ENCODE results near the gene CAPN5.

CAPN5 gene

GRCh38 chr11:77121876-77122575, 55.3 kb downstream of the CAPN5 start:
- DNase-seq = no peak

DNA sequence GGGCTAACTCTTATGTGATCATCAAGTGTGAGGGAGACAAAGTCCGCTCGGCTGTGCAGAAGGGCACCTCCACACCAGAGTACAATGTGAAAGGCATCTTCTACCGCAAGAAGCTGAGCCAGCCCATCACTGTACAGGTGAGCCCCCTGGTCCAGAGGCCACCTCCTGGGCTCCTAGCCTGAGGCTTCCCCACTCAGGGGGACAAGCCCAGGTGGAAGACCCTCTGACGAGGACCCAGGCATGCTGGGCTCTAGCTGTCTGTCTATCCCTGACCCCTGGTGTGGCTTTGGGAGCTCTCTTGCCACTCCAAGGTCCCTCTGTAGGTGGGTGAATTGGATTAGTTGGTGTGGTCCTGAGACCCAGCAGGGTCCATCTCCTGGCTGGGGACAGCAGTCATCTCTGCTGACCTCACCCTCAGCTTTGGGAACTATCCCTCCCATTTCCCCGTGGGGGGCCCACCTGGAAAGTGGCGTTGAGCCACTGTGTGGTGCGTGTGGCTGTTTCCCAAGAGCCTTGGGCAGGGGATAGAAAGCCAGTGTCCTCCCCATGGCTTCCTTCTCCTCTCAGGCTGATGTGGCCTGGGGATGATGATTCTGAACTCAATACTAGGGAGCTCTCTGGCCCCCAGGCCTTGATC, 55.9 kb downstream of the CAPN5 start:
- DNase-seq = no peak

DNA sequence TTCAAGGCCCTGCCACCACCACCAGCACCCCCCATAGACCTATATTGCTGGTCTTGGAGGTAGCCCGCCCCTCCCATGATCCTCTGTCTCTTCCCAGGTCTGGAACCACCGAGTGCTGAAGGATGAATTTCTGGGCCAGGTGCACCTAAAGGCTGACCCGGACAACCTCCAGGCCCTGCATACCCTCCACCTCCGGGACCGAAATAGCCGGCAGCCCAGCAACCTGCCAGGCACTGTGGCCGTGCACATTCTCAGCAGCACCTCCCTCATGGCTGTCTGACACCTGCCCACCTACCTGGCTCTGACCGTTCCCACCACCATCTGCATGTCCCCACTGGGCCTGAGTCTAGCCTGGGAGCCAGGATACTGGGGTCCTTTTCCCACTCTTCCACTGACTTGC, 56.8 kb downstream of the CAPN5 start:
- no peak for DNase-seq

DNA sequence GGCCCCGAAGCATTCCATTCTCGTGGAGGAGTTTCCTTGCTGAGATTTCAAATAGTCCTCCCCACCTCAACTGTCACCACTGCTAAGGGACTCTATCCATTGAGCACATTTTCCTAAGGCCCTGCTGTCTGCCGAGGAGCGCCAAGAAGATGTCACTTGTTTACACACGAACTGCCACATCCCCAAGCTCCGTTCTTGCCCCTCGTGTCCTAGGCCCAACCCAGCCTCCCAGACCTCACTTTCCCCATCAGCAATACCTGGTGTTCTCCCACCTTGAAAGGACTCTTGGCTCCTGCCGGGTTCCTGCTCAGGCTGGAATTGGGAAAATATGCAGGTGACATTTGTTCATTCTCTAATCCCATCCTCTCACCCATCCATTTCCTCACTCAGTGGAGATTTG, 57.3 kb downstream of the CAPN5 start:
- DNase-seq = no peak

GRCh38 chr11:77124488-77124887, 57.7 kb downstream of the CAPN5 start:
- DNase-seq = no peak

DNA sequence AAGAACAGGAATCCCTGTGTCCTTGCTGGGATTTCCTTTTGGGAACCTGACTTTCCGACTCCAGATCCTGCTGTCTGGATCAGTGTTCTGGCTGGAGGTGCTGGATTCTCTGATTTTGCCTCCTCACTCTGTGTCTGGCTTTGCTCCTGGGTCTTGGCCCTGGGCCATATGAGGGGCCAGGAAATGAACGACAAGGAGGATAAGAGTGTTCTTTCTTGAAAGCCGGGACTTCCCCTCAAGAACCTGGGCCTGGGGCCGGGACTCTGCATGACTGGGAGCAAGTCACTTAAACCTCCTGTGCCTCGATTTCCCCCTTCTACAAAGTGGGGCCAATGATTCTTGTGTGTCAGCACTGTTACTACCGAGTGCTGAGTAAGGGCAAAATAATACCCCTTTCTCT, 58.4 kb downstream of the CAPN5 start:
- no peak for DNase-seq

DNA sequence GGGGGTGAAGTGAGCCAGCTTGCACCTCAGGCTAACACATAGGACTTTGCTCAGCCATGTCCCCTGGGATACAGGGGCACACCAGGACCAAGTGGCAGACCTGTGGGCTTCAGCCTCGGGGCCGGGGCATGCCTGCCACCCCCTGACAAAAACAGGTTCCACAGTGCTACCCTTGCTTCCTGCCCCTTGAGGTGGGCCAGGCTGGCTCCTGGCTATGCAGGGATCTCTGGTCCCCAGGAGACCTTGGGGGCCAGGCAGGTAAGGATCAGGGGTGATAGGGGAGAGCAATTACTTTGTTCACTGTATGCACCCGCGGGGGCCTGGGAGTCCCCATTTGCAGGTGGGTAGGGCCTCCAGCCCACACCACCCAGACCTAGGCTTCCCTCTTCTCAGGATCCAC, 58.9 kb downstream of the CAPN5 start:
- DNase-seq = no peak

- no peak for DNase-seq
These were observed 59.5 kb downstream of the CAPN5 start for GRCh38 chr11:77126156-77126775.

- no peak for DNase-seq
These were observed 60.1 kb downstream of the CAPN5 start for GRCh38 chr11:77126861-77127234.

- no peak for DNase-seq
These were observed 60.6 kb downstream of the CAPN5 start for GRCh38 chr11:77127235-77127911.

DNA sequence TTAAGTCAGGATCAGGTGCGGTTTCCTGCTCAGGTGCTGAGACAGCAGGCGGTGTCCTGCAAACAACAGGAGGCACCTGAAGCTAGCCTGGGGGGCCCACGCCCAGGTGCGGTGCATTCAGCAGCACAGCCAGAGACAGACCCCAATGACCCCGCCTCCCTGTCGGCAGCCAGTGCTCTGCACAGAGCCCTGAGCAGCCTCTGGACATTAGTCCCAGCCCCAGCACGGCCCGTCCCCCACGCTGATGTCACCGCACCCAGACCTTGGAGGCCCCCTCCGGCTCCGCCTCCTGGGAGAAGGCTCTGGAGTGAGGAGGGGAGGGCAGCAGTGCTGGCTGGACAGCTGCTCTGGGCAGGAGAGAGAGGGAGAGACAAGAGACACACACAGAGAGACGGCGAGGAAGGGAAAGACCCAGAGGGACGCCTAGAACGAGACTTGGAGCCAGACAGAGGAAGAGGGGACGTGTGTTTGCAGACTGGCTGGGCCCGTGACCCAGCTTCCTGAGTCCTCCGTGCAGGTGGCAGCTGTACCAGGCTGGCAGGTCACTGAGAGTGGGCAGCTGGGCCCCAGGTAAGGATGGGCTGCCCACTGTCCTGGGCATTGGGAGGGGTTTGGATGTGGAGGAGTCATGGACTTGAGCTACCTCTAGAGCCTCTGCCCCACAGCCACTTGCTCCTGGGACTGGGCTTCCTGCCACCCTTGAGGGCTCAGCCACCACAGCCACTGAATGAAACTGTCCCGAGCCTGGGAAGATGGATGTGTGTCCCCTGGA, 61.3 kb downstream of the CAPN5 start, which contains the start of gene MYO7A:
Gene MYO7A (plus strand): TSS at position 327 of the 772 bp plus-strand sequence. CDS start 2,389 bp downstream, outside the sequence.
- DNase-seq = no peak

DNA sequence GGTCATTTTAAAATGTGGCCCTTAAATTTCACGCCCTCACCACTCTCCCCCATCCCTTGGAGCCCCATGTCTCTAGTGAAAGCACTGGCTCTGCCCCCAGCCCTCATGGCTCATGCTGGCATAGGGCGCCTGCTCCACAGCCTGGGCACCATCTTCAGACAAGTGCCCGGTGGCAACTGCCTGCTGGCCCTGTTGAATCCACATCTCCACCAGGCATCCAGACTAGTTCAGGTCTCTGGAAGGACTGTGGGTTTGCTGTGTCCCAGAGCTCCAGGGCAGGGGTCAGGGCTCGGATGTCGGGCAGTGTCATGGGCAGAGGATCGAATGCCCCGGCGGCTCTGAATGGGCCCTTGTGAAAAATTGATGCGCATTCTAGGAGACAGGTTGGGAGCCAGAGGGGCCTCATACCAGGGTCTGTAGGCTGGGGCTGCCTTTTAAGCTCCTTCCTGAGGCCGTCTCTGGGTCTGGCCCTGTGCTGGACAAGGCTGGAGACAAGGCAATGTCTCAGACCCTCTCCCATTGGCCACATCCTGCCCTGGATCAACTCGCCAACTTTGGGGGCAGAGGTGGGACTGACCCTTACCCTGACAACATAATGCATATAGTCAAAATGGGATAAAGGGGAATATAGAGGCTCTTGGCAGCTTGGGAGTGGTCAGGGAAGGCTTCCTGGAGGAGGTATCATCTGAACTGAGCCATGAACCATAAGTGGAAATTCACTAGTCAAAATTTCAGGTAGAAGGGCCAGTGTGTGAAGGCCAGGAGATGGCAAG, 62.5 kb downstream of the CAPN5 start:
- no peak for DNase-seq

DNA sequence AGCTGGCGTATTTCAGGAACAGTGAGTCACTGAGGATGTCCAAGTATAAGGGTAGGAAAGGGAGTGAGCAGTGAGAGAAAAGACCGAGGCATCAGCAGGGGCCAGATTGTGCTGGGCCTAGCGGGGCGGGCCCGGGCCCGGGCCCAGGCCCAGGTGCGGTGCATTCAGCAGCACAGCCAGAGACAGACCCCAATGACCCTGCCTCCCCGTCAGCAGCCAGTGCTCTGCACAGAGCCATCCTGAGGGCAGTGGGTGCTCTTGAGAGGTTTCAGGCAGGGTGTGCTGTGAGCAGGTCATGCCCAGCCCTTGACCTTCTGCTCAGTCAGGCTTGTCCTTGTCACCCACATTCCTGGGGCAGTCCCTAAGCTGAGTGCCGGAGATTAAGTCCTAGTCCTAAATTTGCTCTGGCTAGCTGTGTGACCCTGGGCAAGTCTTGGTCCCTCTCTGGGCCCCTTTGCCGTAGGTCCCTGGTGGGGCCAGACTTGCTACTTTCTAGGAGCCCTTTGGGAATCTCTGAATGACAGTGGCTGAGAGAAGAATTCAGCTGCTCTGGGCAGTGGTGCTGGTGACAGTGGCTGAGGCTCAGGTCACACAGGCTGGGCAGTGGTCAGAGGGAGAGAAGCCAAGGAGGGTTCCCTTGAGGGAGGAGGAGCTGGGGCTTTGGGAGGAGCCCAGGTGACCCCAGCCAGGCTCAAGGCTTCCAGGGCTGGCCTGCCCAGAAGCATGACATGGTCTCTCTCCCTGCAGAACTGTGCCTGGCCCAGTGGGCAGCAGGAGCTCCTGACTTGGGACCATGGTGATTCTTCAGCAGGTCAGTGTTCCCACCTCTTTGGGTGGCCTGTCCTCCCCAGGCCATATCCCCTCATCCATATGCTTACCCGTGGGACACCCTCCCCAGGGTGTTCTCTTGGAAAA, 63.3 kb downstream of the CAPN5 start:
- DNase-seq = no peak

DNA sequence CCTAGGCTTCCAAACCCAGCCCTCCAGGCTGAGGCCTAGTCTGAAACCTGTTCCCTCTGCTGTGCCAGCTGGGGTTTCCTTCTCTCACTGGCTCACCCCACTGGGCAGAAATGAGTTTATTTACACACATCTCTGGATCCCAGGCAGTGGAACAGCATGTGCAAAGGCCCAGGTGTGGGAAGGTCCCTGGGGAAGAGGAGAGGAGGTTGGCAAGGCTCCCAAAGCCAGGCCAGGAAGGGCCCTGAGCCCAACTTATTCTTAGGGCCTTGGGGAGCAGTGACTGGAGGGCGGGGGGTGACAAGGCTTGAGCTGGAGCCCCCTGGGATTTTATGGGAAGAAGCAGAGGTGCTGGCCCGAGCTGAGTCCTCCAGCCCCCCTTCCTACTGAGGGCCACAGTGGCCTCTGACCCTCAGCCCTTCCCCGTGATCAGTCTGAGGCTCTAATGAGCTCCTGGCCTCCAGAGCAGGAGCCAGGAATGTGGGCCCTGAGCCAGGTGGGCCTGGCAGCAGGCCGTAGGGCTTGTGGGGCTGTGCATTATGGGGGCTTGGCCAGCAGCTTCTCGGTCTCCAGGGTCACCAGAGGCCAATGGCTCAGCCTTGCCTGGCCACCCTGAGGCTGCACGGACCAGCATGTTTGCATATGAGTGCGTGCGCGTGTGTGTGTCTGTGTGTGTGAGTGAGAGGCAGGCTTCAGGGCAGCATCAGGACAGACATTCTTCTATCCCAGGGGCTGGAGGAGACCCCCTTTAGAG, 64.2 kb downstream of the CAPN5 start:
- peak; percentile 33 for DNase-seq

- DNase-seq = no peak
These were observed 64.8 kb downstream of the CAPN5 start for GRCh38 chr11:77131560-77131959.

DNA sequence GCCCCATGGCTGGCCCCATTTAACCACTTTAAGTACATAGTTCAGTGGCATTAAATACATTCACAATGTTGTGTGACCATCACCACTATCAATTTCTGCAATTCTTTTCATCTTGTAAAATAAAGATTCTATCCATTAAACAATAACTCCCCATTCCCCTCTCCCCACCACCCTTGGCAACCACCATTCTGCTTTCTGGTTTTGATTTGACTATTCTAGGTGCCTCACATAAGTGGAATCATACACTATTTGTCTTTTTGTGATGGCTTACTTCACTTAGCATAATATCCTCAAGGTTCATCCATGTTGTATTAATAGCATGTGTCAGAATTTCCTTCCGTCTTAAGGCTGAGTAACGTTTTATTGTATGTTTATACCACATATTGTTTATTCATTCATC, 68.3 kb downstream of the CAPN5 start:
- no peak for DNase-seq

DNA sequence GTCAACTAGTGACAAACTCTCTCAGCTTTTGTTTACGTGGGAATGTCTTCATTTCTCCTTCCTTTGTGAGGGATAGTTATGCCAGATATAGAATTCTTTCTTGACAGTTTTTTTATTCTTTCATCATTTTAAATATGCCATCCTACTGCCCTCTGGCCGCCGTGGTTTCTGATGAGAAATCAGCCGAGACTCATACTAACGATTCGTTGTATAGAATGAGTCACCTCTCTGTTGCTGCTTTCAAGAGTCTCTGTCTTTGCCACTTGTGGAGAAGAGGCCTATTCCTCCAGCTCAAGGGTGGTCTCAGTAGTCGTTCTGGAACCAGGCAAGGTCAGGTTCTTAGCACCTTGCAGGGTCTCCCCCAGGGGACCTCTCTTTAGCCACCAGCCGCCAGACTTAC, 69.3 kb downstream of the CAPN5 start:
- DNase-seq = peak; percentile 63

DNA sequence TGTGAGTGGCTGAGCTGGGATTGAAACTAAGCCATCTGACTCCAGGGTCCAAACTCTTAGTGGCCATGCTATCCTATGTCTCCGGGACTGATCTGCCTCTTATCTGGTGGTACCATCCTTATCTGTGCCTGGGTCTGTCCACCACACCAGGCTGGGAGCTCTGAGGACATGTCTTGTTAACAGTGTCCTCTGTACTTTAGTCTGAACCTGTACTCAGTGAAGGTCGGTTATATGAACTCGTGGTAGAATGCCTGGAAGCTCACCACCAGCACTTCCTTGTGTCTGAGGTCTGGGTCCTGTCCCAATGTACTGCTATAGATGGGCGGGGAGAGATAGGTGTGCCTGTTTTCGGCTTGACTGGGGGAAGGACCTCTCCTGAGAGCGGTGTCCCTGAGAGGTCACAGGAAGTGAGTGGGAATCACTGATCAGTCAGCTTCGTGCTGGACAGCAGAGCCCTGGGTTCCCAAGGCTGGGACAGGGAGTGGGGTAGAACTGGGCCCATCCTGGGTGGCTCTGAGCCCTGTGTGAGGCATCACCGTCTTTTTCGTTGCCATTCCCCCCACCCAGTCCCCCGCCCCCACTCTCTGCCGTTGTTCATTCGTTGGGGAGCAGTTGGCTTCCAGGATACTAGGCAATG, 70.1 kb downstream of the CAPN5 start:
- no peak for DNase-seq

DNA sequence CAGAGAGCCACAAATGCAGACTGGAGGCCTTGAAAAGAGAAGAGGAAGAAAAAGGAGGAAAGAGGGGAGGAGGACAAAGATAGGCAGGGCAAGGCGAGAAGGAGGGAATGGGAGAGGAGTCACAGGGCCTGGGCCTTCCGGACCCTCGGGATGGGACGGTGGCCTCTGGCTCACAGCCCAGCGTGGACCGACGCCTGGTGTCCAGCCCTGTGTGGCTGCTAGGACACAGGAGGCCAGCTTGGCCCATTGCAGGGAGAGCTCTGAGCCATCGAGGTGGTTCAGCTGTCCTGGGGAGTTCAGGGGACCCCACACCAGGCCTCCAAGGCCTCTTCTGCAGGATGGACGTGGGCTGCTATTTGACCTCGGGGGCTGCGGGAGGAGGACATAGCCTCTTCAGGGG, 70.7 kb downstream of the CAPN5 start:
- no peak for DNase-seq

Data from NCI-H226 (cell line).